HG02840 (cell line): Measurements from ENCODE around the gene TMEM200A.
"Not testable (repeated sequence)": the region's sequence is repeated elsewhere in the genome, so short reads cannot be mapped to it uniquely, and the experiment has no call there.

Source experiments
- ATAC-seq: cut with Tn5 transposase; IDR thresholded peaks from one replicate; pipeline ENCODE4 v1.9.1; 2021; ENCODE audit warnings: mild to moderate bottlenecking, moderate library complexity, moderate number of reproducible peaks; ENCODE audit not compliant: unreplicated experiment, low FRiP score

Gene TMEM200A

DNA sequence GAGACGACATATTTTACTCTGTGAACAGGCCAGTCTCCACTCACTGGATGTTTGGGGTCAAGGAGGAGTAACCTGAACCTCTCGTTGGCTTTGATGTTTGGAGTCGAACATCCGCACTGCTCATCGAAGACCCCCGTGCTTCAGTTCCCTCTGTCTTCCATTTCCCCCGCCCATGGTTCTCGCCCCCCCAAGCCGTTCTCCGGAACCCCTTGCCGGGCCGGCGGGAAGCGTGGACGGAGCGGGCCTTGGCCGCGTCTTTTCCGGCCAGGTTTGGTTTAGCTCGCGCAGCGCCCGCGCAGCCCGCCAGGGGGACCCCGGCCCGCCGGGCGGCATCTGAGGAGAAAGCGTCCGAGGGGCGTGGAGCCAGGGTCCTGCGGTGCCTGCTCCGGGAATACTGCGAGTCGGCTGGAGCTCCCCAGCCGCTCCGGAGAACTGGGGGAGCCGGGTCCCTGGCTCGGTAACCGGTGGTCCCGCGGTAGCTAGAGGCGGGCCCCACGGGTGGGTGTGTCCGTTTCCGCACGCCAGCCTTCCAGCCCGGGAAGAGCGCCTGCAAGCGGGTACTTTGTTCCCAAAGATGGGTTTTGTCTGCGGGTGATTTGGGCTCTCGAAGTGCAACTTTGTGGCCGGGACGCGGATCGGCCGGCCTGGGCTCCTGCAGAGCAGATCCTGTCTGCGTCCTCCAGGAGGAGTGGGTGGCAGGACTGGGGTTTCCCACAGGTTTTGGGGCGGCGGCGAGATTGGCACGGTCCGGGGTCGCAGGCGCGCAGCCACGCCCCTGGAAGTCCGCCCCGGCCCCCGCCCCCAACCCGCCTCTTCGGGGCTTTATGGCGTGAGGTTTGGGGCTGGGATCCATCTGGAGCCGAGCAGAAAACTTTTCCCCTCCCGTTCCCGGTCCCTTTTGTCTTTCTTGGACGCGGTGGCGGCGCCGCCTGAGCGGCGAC lies at the start of gene TMEM200A:
TSS of gene TMEM200A (plus strand) at position 852 of the 941 bp plus-strand sequence. CDS start 74,406 bp downstream, outside the sequence.
- no peak for ATAC-seq

DNA sequence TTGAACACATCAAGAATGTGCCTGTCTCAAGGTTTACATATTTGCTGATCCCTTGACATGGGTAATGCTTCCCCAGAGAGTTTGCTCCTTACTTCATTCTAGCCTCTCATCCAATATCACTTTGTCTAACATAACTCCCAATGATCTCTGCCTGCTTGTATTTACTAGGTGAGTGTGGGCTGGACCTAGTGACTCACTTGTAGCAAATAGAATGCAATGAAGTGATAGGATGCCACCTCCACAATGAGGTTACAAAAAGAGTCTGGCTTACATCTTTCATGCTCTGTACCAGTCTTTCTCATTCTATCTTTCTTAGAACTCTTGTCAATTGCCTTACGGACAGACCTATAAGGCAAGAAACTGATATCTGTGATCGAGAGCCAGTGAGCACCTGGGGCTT lies 44.9 kb upstream of the TMEM200A start:
- no peak for ATAC-seq

DNA sequence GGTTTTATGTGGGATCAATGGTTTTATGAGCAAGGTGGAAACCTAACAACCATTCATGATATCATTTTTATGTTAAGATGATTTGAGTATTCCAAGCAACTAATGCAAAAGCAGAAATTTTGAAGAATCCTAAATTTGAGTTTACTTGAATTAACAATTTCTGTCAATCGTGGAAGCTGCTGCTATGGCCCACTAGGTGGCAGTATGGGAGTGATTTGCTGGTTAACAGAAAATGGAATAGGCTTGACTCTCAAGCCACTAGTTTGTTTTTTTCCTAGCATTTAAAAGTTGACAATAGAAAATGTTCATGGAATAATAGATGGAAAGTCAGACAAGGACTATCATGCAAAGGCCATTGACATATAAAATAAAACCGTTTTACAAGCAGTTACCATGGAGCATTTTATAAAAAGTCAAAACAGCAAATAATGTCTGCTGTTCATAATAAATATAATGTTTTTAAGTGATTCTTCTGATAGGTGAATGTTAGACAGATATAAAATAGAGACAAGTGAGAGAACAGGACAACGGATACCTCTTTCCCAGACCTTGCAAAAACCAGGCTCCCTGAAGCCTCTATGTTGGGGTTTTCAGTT lies 43.0 kb upstream of the TMEM200A start:
- ATAC-seq, result no peak

DNA sequence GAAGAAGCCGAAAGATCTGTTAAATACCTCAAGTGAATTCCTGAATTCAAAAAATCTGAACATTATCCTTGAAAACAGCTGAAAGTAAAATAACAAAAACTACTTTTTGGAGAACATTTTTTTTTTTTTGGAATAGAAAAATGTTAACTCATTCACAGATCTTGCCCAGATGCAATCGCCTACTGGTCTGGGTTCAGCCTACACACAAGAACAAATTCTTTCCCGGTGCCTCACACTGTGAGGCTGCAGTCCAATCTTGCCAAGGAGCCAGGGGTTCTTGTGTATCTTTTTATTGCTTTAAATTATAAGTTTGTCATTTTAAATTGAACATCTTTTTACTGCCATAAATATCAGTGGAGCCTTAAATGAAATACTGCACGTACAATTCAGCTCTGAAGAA lies 41.2 kb upstream of the TMEM200A start:
- no peak for ATAC-seq

DNA sequence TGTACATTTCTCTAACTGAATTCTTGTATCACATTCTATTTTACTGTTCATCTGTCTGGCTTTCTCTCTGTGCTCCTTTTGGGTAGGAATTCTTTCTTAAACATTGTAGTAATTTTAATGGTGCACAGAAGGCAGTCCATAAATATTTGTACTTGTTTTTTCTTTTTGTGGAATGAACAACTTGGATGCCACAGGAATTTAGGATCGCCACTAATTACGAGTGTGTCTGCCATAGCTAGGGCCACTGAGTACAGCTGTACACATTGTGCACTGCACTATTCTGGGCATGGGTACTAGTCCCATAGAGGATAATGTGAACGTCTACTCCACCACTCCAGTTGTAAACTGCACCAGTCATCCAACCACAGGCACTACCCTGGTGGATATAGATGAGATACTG lies 39.3 kb upstream of the TMEM200A start:
- ATAC-seq, result no peak

DNA sequence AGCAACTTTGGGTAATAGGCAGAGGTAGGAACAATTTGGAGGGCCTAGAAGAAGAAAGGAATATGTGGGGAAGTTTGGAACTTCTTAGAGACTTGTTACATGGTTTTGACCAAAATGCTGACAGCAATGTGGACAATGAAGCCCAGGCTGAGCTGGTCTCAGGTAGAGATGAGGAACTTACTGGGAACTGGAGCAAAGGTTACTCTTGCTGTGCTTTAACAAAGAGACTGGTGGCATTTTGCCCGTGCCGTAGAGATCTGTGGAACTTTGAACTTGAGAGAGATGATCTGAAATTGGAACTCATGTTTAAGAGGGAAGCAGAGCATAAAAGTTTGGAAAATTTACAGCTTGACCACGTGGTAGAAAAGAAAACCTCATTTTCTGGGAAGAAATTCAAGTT lies 28.3 kb upstream of the TMEM200A start:
- no peak for ATAC-seq

DNA sequence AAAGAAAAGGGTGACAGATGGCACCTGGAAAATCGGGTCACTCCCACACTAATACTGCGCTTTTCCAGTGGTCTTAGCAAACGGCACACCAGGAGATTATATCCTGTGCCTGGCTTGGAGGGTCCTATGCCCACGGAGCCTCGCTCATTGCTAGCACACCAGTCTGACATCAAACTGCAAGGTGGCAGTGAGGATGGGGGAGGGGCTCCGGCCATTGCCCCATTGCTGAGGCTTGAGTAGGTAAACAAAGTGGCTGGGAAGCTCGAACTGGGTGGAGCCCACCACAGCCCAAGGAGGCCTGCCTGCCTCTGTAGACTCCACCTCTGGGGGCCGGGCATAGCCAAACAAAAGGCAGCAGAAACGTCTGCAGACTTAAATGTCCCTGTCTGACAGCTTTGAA lies 19.5 kb upstream of the TMEM200A start:
- not testable (repeated sequence) for ATAC-seq

DNA sequence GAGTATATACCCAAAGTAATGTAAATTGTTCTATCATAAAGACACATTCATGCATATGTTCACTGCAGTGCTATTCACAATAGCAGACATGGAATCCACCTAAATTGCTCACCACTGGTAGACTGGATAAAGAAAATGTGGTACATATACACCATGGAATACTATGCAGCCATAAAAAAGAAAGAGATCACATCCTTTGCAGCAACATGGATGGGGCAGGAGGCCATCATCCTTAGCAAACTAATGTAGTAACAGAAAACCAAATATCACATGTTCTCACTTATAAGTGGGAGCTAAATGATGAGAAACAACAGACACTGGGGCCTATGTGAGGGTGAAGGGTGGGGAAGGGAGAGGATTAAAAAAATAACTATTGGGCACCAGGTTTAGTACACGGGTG lies 11.5 kb upstream of the TMEM200A start:
- ATAC-seq, result no peak

DNA sequence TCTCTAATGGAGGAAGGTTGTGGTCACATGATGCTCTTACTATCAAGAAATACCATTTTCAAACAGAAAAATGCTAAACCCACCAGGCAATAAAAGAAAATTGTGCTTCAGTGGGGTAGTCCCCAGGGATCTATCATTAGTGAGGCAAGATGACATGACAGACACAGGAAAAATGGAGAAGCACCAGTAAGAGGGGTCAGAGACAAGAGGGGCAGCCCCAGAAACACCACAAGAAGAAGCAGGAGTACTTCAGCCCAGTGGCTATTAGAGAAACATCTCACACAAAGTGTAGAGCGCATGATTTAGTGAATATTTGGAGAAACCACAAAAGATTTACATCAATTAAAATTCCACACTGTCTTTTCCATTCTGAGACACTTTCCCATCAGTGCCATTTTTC lies 10.2 kb upstream of the TMEM200A start:
- no peak for ATAC-seq

DNA sequence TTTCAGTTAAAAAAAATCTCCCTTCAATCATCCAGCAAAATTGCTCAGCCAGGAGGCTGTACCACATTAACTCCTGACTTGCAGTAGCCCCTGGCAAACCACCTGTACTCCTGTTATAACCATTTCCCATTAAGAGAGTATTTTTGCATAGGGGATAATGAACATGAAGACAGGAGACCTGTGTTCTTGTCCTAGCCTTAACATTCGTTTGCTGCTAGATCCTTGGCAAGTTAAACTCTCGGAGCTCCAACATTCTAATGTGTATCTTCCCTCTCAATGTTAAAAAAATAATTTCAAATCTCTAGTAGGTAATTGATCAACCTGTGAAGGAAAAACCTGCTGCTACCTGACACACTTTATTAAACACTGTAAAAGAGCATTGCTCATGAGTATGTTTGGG lies 8.4 kb upstream of the TMEM200A start:
- no peak for ATAC-seq

DNA sequence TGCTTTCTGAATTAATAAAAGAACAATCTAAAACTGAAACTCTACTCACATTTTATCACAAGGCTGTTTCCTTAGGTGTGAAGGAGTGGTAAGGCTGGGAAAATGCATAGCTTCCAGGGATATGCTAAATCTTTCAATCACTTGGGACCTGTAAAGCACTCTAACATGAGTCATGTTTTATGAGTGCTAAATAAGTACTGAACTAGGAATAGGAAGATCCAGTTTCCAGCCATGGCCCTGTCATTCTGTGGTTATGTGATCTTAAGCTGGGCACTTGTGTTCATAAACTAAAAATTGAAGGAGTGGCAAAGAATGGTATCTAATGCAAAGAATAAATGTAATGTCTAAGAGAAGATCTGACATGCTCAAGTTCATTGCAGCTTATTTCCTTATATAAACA lies 6.1 kb upstream of the TMEM200A start:
- no peak for ATAC-seq

DNA sequence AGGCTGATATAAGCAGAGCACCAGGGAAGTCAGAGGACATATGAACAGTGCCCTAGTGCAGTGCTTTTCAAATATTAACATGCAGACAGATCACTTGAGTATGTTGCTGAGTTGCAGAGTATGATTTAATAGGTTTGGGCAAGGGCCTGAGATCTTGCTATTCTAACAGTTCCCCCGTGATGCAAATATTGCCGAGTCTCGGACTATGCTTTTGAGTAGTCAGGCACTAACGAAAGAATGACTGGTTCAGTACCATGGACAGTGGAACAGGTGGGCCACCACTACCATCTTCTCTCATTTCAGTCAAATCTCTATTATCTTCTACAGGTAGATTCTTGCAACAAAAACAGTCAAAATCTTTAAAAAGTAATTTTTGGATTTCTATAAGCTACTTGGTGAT lies 3.7 kb upstream of the TMEM200A start:
- ATAC-seq, result no peak

DNA sequence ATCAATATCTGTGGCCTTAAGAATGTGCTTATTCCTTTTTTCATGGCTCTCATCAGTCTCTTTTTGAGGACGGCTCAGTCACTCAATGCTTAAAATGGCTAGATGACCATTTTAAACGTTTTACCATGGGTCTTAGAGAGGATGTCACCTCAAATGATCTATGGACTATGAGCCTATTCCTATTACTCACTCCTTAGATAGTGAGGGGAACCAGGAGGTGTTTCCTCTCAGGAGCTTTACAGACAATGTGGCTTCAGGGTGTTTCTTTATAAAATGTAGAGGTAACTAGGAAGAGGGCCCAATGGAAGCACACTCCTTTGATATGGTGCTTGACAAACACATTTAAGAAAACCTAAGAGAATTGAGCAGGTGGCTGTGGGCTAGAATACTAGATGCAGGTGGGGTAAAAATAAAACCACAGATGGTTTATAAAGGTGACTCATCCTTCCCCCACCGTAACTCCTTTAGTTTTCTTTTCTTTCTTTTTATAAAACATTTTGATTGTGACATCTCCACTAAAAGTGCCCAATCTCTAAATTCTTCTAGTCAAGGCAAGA lies 1.5 kb upstream of the TMEM200A start:
- ATAC-seq, result no peak

DNA sequence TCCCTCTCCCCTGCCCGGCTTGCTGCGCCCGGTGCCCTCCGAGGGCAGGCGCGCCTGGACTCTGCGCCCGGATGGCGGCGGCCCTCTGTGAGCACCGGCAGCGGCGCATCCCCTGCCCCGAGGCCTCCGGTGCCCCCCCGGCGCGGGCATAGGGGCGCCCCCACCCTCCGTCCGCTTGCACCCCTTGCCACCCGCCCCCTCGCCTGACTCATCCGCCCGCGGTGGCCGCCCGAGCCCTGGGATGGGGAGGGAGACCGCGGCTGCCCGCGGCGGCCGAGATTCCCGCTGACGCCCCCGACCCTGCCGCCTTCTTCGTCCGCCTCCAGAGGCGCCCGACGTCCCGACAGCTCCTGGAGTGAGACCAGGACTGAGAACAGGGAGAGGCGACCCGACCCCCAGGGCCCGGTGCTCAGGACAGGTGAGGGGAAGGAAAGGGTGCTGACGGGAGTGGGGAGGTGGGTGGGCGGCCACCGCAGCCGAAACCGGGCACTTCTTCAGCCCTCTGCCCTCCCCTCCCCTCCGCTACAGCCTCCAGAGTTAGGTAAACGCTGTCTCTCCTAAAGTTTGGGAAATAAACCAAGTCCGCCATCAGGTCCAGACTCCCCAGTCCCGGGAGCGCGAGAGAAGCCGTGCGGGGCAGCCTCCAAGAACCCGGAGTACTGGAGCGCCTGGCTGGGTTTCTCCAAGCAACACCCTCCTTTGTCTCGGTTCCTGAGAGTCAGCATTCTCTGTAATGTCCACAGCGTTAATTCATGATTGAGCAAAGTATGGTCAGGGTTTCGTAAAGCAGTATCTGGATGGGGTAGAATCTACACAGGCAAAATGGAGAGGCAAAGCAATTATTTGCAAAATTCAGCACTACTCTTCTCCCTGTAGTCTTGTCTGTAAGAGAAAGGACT lies 539 bp downstream of the TMEM200A start:
- no peak for ATAC-seq

DNA sequence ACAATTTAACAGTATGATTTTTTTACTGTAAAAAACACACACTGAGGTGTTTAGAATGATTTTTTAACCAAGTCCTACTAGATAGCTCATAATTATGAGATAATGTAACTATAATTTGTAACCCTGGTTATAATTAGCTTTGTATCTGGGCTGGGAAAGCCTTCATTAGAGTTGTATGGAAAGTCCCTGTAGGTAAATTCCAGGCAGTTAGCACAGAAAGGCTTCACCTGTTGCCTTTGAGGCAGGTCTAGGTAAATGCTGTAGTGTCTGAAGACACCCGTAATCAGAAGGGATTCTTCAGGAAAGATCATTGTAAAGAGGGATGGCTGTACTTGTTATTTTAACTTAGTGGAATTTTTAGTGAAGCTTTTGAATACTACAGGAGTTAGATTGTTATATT lies 1.9 kb downstream of the TMEM200A start:
- ATAC-seq, result no peak

DNA sequence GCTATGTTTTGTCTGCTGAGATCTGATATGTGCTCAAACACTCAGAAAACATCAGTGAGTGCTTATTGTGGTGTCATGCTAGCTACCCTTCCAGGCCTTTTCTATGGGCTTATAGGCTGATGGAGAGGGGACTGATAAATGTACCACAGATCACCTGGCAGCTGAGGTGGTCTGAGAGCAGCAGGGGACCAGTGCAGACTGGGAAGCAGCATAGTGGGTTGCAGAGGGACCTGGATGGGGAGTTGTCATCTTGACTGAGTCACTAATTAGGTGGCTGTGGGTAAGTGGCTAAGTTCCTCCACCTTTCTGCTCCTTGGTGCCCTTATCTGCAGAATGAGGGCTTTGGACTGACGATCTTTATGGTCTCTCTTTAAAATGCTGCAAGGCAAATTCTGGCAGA lies 2.8 kb downstream of the TMEM200A start:
- no peak for ATAC-seq

DNA sequence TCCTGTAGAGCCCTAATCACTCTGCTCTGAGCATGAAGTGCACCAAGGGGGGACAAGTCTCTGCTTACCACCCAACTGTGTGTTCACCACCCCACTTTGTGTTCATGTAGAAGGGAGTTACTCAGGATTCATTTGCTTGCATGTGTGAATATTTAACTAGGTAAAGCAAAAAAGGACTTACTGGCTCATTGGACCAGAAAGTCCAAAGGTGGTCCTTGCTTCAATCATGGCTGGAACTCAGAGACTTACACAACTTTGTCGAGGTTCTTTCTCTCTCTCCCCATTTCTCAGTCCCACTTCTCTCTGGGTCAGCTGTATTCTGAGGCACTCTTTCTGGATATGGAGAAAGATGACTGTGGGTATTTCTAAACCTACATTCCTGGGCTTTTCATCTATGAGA lies 4.0 kb downstream of the TMEM200A start:
- ATAC-seq, result no peak

DNA sequence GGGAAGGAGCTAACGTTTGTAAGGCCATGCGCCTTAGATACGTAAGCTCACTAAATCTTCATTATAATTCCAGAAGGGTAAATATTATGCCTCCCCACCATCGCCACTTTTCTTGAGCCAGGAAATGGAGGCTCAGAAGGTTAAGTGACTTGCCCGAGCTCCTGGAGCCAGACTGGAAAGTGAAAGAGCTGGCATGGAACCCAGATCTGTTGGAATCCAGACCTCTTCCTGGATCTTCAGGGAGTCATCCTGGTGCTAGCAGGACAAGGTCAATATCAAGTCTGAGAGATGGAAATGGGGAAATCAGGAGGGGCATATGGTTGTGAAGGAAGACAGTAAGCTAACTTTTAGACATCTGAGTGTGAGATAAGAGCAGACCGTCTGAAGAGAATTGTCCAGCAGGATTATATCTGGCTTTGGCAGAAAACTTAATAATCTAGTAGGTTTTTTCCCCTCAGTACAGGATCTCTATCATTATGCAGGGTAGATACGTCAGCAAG lies 6.2 kb downstream of the TMEM200A start:
- no peak for ATAC-seq

DNA sequence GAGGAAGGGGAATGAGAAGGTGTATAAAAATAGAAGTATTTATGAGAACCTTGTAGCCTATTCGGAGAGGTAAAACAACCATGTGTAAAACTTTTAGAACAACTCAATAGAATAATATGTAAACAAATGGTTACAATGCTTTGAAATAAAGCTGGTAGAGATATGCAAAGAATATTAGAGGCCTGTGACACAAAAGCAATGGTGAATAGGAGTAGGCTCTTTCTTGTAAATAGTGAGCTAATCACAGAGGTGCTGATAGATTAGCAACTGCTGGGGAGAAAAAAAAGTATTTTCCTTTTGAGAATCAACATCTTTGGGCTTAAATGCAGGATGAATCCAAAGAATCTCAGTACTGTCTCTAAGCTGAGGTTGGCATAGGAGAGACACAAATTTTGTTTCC lies 7.0 kb downstream of the TMEM200A start:
- no peak for ATAC-seq

DNA sequence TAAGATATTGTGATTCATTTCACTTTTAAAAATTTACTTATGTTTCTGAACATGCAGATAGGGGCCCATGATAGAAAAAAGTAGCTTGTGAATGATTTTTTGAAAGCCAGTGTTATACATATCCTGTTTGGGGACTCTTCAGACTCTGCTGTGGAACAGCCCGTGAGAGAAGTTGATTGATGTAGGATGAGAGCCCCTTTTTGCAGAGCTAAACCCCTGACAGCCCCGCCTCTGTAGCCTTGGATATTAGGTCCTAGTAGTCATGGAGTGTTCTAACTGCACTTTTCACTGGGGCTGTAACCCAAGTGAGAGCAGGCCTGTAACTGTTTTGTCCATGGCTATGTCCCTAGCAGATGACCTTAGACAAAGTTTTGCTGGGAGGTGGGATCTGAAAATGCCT lies 8.2 kb downstream of the TMEM200A start:
- ATAC-seq, result no peak
